ENCODE data around the gene ZC3H12A.

Gene ZC3H12A

GRCh38 chr1:37472994-37473393, 1.4 kb upstream of the ZC3H12A start:
- peaks cover 22% of the 10 kb centered on the region for H3K27me3 ChIP-seq (ENCODE audit: control insufficient read depth, insufficient read depth, low read length)
- peaks cover 6% of the 10 kb centered on the region for H3K36me3 ChIP-seq (ENCODE audit: control insufficient read depth, insufficient read depth, low read length)
- no peaks in the 10 kb centered on the region for H3K9me3 ChIP-seq (ENCODE audit: control insufficient read depth, insufficient read depth, low read length)
- no peak overlapping the region for H3K9ac ChIP-seq (ENCODE audit: low read depth, low read length)
- H3K4me3 ChIP-seq (ENCODE audit: low read depth, low read length), result no peak overlapping the region
- peaks cover 51% of the 10 kb centered on the region for H3K4me1 ChIP-seq (ENCODE audit: control insufficient read depth, insufficient read depth, low read length)
- H3K27ac ChIP-seq (ENCODE audit: low read depth, low read length), result no peak overlapping the region

- Histone ChIP-seq H3K27me3 (ENCODE audit: control insufficient read depth, insufficient read depth, low read length) (peaks cover 22% of the 10 kb centered on the region), H3K9ac (ENCODE audit: low read depth, low read length) (no peak overlapping the region), H3K27ac (ENCODE audit: low read depth, low read length) (no peak overlapping the region), H3K4me3 (ENCODE audit: low read depth, low read length) (peak overlapping the region; percentile 72), H3K36me3 (ENCODE audit: control insufficient read depth, insufficient read depth, low read length) (peaks cover 10% of the 10 kb centered on the region), H3K4me1 (ENCODE audit: control insufficient read depth, insufficient read depth, low read length) (peaks cover 53% of the 10 kb centered on the region), H3K9me3 (ENCODE audit: control insufficient read depth, insufficient read depth, low read length) (no peaks in the 10 kb centered on the region)
Measured at GRCh38 chr1:37473431-37474045, 842 bp upstream of the ZC3H12A start.

- Histone ChIP-seq H3K27me3 (ENCODE audit: control insufficient read depth, insufficient read depth, low read length) (peaks cover 22% of the 10 kb centered on the region), H3K36me3 (ENCODE audit: control insufficient read depth, insufficient read depth, low read length) (peaks cover 17% of the 10 kb centered on the region), H3K9me3 (ENCODE audit: control insufficient read depth, insufficient read depth, low read length) (no peaks in the 10 kb centered on the region), H3K4me3 (ENCODE audit: low read depth, low read length) (peak overlapping the region; percentile 72), H3K27ac (ENCODE audit: low read depth, low read length) (peak overlapping the region; percentile 21), H3K9ac (ENCODE audit: low read depth, low read length) (peak overlapping the region; percentile 44), H3K4me1 (ENCODE audit: control insufficient read depth, insufficient read depth, low read length) (peaks cover 55% of the 10 kb centered on the region)
Measured at GRCh38 chr1:37474697-37475379, 458 bp downstream of the ZC3H12A start.

GRCh38 chr1:37475380-37476086, 1.2 kb downstream of the ZC3H12A start:
- H3K27me3 ChIP-seq (ENCODE audit: control insufficient read depth, insufficient read depth, low read length), result peaks cover 22% of the 10 kb centered on the region
- peak overlapping the region; percentile 72 for H3K4me3 ChIP-seq (ENCODE audit: low read depth, low read length)
- H3K36me3 ChIP-seq (ENCODE audit: control insufficient read depth, insufficient read depth, low read length), result peaks cover 23% of the 10 kb centered on the region
- peaks cover 55% of the 10 kb centered on the region for H3K4me1 ChIP-seq (ENCODE audit: control insufficient read depth, insufficient read depth, low read length)
- no peak overlapping the region for H3K27ac ChIP-seq (ENCODE audit: low read depth, low read length)
- no peaks in the 10 kb centered on the region for H3K9me3 ChIP-seq (ENCODE audit: control insufficient read depth, insufficient read depth, low read length)
- no peak overlapping the region for H3K9ac ChIP-seq (ENCODE audit: low read depth, low read length)

DNA sequence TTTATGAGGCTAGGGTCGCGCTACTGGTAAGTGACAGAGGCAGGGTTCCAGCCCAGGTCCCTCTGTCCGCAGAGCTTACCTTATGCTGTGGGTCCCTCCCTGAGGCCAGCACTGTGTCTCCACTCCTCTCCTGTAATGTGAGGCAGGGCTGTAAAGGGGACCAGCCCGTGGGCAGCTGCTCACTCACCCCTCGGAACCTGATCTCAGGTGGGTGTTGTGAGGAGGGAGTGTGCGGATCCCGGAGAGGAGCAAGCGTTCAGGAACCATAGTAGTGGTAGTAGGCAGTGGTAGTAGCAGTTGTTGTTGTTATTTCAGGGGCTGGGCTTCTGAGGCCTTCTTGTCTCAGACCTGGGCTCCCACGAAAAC, 1.7 kb downstream of the ZC3H12A start:
- Histone ChIP-seq H3K9me3 (ENCODE audit: control insufficient read depth, insufficient read depth, low read length) (no peaks in the 10 kb centered on the region), H3K9ac (ENCODE audit: low read depth, low read length) (no peak overlapping the region), H3K27ac (ENCODE audit: low read depth, low read length) (peak overlapping the region; percentile 89), H3K4me1 (ENCODE audit: control insufficient read depth, insufficient read depth, low read length) (peaks cover 55% of the 10 kb centered on the region), H3K36me3 (ENCODE audit: control insufficient read depth, insufficient read depth, low read length) (peaks cover 28% of the 10 kb centered on the region), H3K4me3 (ENCODE audit: low read depth, low read length) (no peak overlapping the region; the same call in 1 of the 2 replicates), H3K27me3 (ENCODE audit: control insufficient read depth, insufficient read depth, low read length) (peaks cover 22% of the 10 kb centered on the region)

GRCh38 chr1:37476460-37477197, 2.2 kb downstream of the ZC3H12A start:
- peak overlapping the region; percentile 12 for H3K4me3 ChIP-seq (ENCODE audit: low read depth, low read length)
- H3K9ac ChIP-seq (ENCODE audit: low read depth, low read length), result peak overlapping the region; percentile 42; the same call in 1 of the 2 replicates
- peak overlapping the region; percentile 89 for H3K27ac ChIP-seq (ENCODE audit: low read depth, low read length)
- H3K27me3 ChIP-seq (ENCODE audit: control insufficient read depth, insufficient read depth, low read length), result peaks cover 22% of the 10 kb centered on the region
- peaks cover 34% of the 10 kb centered on the region for H3K36me3 ChIP-seq (ENCODE audit: control insufficient read depth, insufficient read depth, low read length)
- no peaks in the 10 kb centered on the region for H3K9me3 ChIP-seq (ENCODE audit: control insufficient read depth, insufficient read depth, low read length)
- H3K4me1 ChIP-seq (ENCODE audit: control insufficient read depth, insufficient read depth, low read length), result peaks cover 50% of the 10 kb centered on the region

DNA sequence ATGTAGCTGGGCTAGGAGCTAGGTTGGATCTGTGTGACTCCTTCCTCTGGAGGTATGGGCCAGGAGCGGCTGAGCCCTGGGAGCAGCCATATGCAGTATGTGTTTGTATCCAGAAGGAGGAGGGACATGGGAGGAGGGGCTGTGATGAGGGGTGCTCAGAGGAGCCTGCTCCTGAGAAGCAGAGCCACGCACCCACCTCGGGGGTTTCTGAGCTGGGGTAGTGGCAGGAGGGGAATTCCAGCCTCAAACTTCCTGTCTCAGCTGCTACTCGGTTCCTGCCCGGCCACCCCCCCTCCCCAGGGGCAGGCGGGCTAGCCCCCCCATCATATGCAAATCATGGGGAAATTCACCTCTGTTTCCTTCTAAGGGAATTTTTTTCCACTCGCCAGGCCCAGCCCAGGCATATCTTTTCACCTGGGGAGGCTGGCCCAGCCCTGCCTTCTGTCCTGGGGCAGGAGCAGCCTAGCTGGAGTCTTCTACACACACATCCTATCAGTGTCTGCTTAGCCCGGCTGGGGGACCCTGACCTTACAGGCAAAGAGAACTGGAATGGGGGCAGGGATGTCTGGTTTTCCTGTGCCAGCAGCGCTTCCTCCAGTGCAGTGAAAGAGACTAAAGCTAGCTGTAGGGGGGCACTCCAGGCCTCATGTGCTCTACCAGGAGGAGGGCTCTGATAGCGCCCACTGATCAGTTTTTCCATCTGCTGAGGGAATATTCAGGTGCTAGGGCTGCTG, 3.0 kb downstream of the ZC3H12A start:
- peak overlapping the region; percentile 12 for H3K4me3 ChIP-seq (ENCODE audit: low read depth, low read length)
- H3K4me1 ChIP-seq (ENCODE audit: control insufficient read depth, insufficient read depth, low read length), result peaks cover 42% of the 10 kb centered on the region
- H3K27me3 ChIP-seq (ENCODE audit: control insufficient read depth, insufficient read depth, low read length), result peaks cover 17% of the 10 kb centered on the region
- peak overlapping the region; percentile 89 for H3K27ac ChIP-seq (ENCODE audit: low read depth, low read length)
- H3K9me3 ChIP-seq (ENCODE audit: control insufficient read depth, insufficient read depth, low read length), result no peaks in the 10 kb centered on the region
- peak overlapping the region; percentile 42 for H3K9ac ChIP-seq (ENCODE audit: low read depth, low read length)
- peaks cover 41% of the 10 kb centered on the region for H3K36me3 ChIP-seq (ENCODE audit: control insufficient read depth, insufficient read depth, low read length)

DNA sequence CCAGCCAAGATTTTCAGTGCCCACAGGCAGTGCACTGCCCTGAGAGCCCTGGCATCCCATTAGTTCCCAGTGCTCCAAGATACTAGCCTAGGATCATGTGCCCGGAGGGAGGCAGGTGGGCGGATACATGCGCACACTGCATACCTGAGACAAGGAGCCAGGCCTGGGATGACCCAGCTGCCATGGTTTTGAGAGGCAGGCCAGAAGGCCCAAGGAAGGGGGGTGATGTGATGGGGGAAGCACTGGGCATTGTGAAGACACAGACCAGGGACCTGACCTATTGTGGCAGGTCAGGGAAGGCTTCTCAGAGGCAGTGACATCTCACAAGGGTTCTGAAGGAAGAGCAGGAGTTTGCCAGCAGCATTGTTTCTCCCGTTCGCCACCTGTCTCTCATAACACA, 3.6 kb downstream of the ZC3H12A start:
- Histone ChIP-seq H3K27ac (ENCODE audit: low read depth, low read length) (peak overlapping the region; percentile 89), H3K27me3 (ENCODE audit: control insufficient read depth, insufficient read depth, low read length) (peaks cover 12% of the 10 kb centered on the region), H3K4me1 (ENCODE audit: control insufficient read depth, insufficient read depth, low read length) (peaks cover 37% of the 10 kb centered on the region), H3K4me3 (ENCODE audit: low read depth, low read length) (peak overlapping the region; percentile 12; the same call in 1 of the 2 replicates), H3K36me3 (ENCODE audit: control insufficient read depth, insufficient read depth, low read length) (peaks cover 47% of the 10 kb centered on the region), H3K9me3 (ENCODE audit: control insufficient read depth, insufficient read depth, low read length) (no peaks in the 10 kb centered on the region), H3K9ac (ENCODE audit: low read depth, low read length) (peak overlapping the region; percentile 22; the same call in 1 of the 2 replicates)

DNA sequence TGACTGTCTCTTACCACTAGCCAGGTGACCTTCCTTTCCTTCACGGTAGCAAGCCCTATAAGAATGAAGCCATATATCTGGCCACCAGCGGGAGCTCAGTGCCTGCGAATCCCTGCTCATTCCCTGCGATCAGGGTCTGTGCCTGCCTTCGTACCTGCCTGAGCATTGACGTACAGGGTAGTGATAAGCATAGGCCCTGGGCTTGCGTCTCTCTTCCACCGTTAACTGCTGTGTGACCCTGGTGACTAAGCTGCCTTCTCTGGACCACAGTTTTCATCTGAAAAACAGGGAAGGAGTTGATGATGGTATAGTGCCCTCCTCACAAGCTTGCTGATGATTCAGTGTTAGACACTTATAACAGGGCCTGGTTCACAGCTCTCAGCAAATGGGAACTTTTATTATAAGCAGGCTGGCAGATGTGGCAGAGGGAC, 4.1 kb downstream of the ZC3H12A start:
- Histone ChIP-seq H3K4me1 (ENCODE audit: control insufficient read depth, insufficient read depth, low read length) (peaks cover 33% of the 10 kb centered on the region), H3K4me3 (ENCODE audit: low read depth, low read length) (no peak overlapping the region)

DNA sequence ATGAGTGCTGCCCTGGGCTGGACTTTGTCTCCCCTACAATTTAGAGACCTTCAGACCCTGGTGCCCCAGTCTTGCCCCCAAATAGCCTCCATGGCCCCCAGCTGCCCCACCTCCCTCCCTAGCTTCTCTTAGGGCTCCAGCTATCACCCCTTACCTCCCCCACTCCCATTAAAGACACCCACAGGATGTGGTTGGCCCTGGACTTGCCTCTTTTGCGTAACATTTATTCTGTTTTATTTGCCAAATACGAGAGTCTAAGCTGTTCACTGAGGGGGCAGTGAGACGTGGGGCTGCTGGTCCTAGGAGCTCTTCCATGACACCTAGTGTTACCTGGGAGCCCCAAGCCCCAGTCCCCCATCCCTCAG, 4.5 kb downstream of the ZC3H12A start:
- peaks cover 2% of the 10 kb centered on the region for H3K27me3 ChIP-seq (ENCODE audit: control insufficient read depth, insufficient read depth, low read length)
- H3K4me3 ChIP-seq (ENCODE audit: low read depth, low read length), result no peak overlapping the region
- no peaks in the 10 kb centered on the region for H3K9me3 ChIP-seq (ENCODE audit: control insufficient read depth, insufficient read depth, low read length)
- no peak overlapping the region for H3K9ac ChIP-seq (ENCODE audit: low read depth, low read length)
- H3K4me1 ChIP-seq (ENCODE audit: control insufficient read depth, insufficient read depth, low read length), result peaks cover 29% of the 10 kb centered on the region
- no peak overlapping the region for H3K27ac ChIP-seq (ENCODE audit: low read depth, low read length)
- H3K36me3 ChIP-seq (ENCODE audit: control insufficient read depth, insufficient read depth, low read length), result peaks cover 56% of the 10 kb centered on the region

More for the DNA sequence above, 4.1 kb downstream of the ZC3H12A start:
- no peak overlapping the region for H3K9ac ChIP-seq (ENCODE audit: low read depth, low read length)
- peaks cover 52% of the 10 kb centered on the region for H3K36me3 ChIP-seq (ENCODE audit: control insufficient read depth, insufficient read depth, low read length)
- no peaks in the 10 kb centered on the region for H3K9me3 ChIP-seq (ENCODE audit: control insufficient read depth, insufficient read depth, low read length)
- H3K27me3 ChIP-seq (ENCODE audit: control insufficient read depth, insufficient read depth, low read length), result peaks cover 6% of the 10 kb centered on the region
- no peak overlapping the region for H3K27ac ChIP-seq (ENCODE audit: low read depth, low read length)
